Common myeloid progenitor, CD34-positive (primary cell): Measurements from ENCODE around the gene AHCYL2.
A peak's percentile ranks its signal among the peaks of the same experiment; 100 is the strongest.

ENCODE experiments used
- CTCF ChIA-PET: fragments of 350-600 bp; sonication (Branson Sonifier 250); formaldehyde crosslinking; loops from one replicate; lab custom pipeline; 2021; ENCODE audit warnings: antibody characterized with exemption; lab: Charles Lee
- POLR2A ChIA-PET: fragments of 350-600 bp; sonication (Branson Sonifier 250); formaldehyde crosslinking; loops from one replicate; lab custom pipeline; 2021; ENCODE audit warnings: antibody characterized with exemption; lab: Charles Lee
- DNase-seq, 3 donors: peaks; one replicate each; pipeline versions ENCODE4 v3.0.0 to v3.0.0-alpha.2; 2013
- H3K27ac ChIP-seq, 2 experiments: 1 replicate in 1 of 2; 2 replicates in 1 of 2; pipeline ENCODE4 v1.7.0; 2013; ENCODE audit warnings: inconsistent platforms in 2 of 2, low read length in 2 of 2, mild to moderate bottlenecking in 2 of 2, low read depth in 1 of 2, moderate library complexity in 1 of 2; ENCODE audit not compliant: severe bottlenecking in 2 of 2, insufficient read depth in 1 of 2, poor library complexity in 1 of 2
- H3K27me3 ChIP-seq, 5 experiments: replicated peaks in 2 of 5; 1 replicate in 3 of 5; 2 replicates in 2 of 5; pipeline versions ENCODE4 v1.6.1 to v1.7.0; 2013; ENCODE audit warnings: low read length in 4 of 5, mild to moderate bottlenecking in 2 of 5, moderate library complexity in 2 of 5, inconsistent platforms in 1 of 5; ENCODE audit not compliant: insufficient read depth in 5 of 5, control insufficient read depth in 4 of 5
- H3K36me3 ChIP-seq, 4 experiments: 1 replicate in 2 of 4; 2 replicates in 2 of 4; pipeline versions ENCODE4 v1.6.1 to v1.7.0; 2013; ENCODE audit warnings: low read length in 3 of 4, control low read depth in 1 of 4, mild to moderate bottlenecking in 1 of 4; ENCODE audit not compliant: control insufficient read depth in 4 of 4, insufficient read depth in 4 of 4
- H3K4me1 ChIP-seq, 4 experiments: 1 replicate in 3 of 4; 2 replicates in 1 of 4; pipeline versions ENCODE4 v1.6.1 to v1.7.1; 2013; ENCODE audit warnings: low read length in 3 of 4, mild to moderate bottlenecking in 3 of 4, control low read depth in 1 of 4, inconsistent platforms in 1 of 4, moderate library complexity in 1 of 4; ENCODE audit not compliant: control insufficient read depth in 4 of 4, insufficient read depth in 4 of 4; ENCODE audit errors: control extremely low read depth in 1 of 4
- H3K4me3 ChIP-seq, 7 experiments: 1 replicate in 4 of 7; 2 replicates in 3 of 7; pipeline versions ENCODE4 v1.5.1 to v1.7.0; 2013; ENCODE audit warnings: mild to moderate bottlenecking in 7 of 7, low read length in 6 of 7, moderate library complexity in 6 of 7, inconsistent platforms in 2 of 7, low read depth in 2 of 7, control low read depth in 1 of 7; ENCODE audit not compliant: insufficient read depth in 4 of 7, control insufficient read depth in 1 of 7; ENCODE audit errors: extremely low read depth in 1 of 7
- H3K9me3 ChIP-seq, 5 experiments: 1 replicate in 4 of 5; 2 replicates in 1 of 5; pipeline versions ENCODE4 v1.6.1 to v1.7.1; 2013; ENCODE audit warnings: low read length in 4 of 5, mild to moderate bottlenecking in 2 of 5, inconsistent platforms in 1 of 5, low read depth in 1 of 5, moderate library complexity in 1 of 5; ENCODE audit not compliant: control insufficient read depth in 4 of 5, insufficient read depth in 2 of 5; ENCODE audit errors: control extremely low read depth in 1 of 5
- WGBS: methylation state at CpG from one replicate; pipeline ENCODE4 v1.1.5; 2013; ENCODE audit not compliant: insufficient coverage; 5-methylcytosine and 5-hydroxymethylcytosine counted together

The AHCYL2 gene

GRCh38 chr7:129279757-129280156 lies 54.9 kb downstream of the AHCYL2 start:
- 88% methylated on average over 1 of the region's 3 CpGs for WGBS
- no peaks in the 10 kb centered on the region for H3K4me1 ChIP-seq
- ChIA-PET CTCF (interaction anchor here (0.6 to 1.0 kb wide), 2 partner anchors 9 to 701 kb away, joined by 3 read pairs; no protein-coding TSS in a partner anchor), POLR2A (no interaction called here)
- H3K27me3 ChIP-seq, result no peaks in the 10 kb centered on the region
- H3K36me3 ChIP-seq, result peaks cover 0 to 2% (median under 1%) of the 10 kb centered on the region in 4 experiments
- DNase-seq, result no peak
- H3K9me3 ChIP-seq, result peaks cover 0 to under 1% (median 0%) of the 10 kb centered on the region in 5 experiments
- H3K27ac ChIP-seq, result no peak overlapping the region
- no peak overlapping the region for H3K4me3 ChIP-seq

- Histone ChIP-seq H3K9me3 (no peaks in the 10 kb centered on the region), H3K4me1 (peaks cover 0 to 6% (median 0%) of the 10 kb centered on the region in 4 experiments), H3K36me3 (no peaks in the 10 kb centered on the region), H3K27ac (no peak overlapping the region), H3K4me3 (no peak overlapping the region), H3K27me3 (no peaks in the 10 kb centered on the region)
- ChIA-PET CTCF (interaction anchor here (1.4 kb wide), 1 partner anchor 9 kb away, joined by 3 read pairs; no protein-coding TSS in a partner anchor), POLR2A (no interaction called here)
- 100% methylated on average over 1 of the region's 1 CpG for WGBS
- no peak for DNase-seq
These were observed 56.3 kb downstream of the AHCYL2 start for GRCh38 chr7:129281163-129281562.

GRCh38 chr7:129282865-129283264 lies 58.0 kb downstream of the AHCYL2 start:
- H3K27me3 ChIP-seq, result no peaks in the 10 kb centered on the region
- no peak for DNase-seq
- H3K4me3 ChIP-seq, result no peak overlapping the region
- WGBS, result 98% methylated on average over 5 of the region's 5 CpGs
- no peak overlapping the region for H3K27ac ChIP-seq
- H3K4me1 ChIP-seq, result peaks cover 0 to 6% (median 0%) of the 10 kb centered on the region in 4 experiments
- no peaks in the 10 kb centered on the region for H3K9me3 ChIP-seq
- ChIA-PET CTCF (no interaction called here), POLR2A (no interaction called here)
- H3K36me3 ChIP-seq, result no peaks in the 10 kb centered on the region

GRCh38 chr7:129283936-129284335 lies 59.1 kb downstream of the AHCYL2 start:
- ChIA-PET CTCF (interaction anchor here (0.7 to 3.1 kb wide), 3 partner anchors 11 to 120 kb away, joined by 3 to 14 read pairs (median 3); no protein-coding TSS in a partner anchor), POLR2A (interaction anchor here (0.6 kb wide), 1 partner anchor 24 kb away, joined by 6 read pairs; no protein-coding TSS in a partner anchor)
- peak in 1 of 3 donors; percentile 8 for DNase-seq
- no peaks in the 10 kb centered on the region for H3K27me3 ChIP-seq
- WGBS, result 62% methylated on average over 3 of the region's 4 CpGs
- H3K4me1 ChIP-seq, result peaks cover 0 to 6% (median 0%) of the 10 kb centered on the region in 4 experiments
- no peak overlapping the region for H3K4me3 ChIP-seq
- no peak overlapping the region for H3K27ac ChIP-seq
- H3K9me3 ChIP-seq, result no peaks in the 10 kb centered on the region
- H3K36me3 ChIP-seq, result no peaks in the 10 kb centered on the region

GRCh38 chr7:129285111-129285510 lies 60.3 kb downstream of the AHCYL2 start:
- Histone ChIP-seq H3K36me3 (no peaks in the 10 kb centered on the region), H3K9me3 (no peaks in the 10 kb centered on the region), H3K4me3 (no peak overlapping the region), H3K4me1 (peaks cover 0 to 6% (median 0%) of the 10 kb centered on the region in 4 experiments), H3K27ac (no peak overlapping the region), H3K27me3 (no peaks in the 10 kb centered on the region)
- CTCF ChIA-PET, result interaction anchor here (0.8 to 3.1 kb wide), 6 partner anchors 12 to 121 kb away, joined by 3 to 14 read pairs (median 3); no protein-coding TSS in a partner anchor
- DNase-seq, result no peak
- WGBS, result no CpG with 5 or more reads among the region's 2 CpGs
- POLR2A ChIA-PET, result no interaction called here

GRCh38 chr7:129292861-129293260 lies 68.0 kb downstream of the AHCYL2 start:
- Histone ChIP-seq H3K27ac (no peak overlapping the region), H3K4me1 (no peaks in the 10 kb centered on the region), H3K36me3 (no peaks in the 10 kb centered on the region), H3K27me3 (no peaks in the 10 kb centered on the region), H3K9me3 (no peaks in the 10 kb centered on the region), H3K4me3 (no peak overlapping the region)
- DNase-seq, result no peak
- ChIA-PET CTCF (interaction anchor here (7.5 kb wide), 1 partner anchor 73 kb away, joined by 110 read pairs; no protein-coding TSS in a partner anchor), POLR2A (interaction anchor here (1.0 kb wide), 1 partner anchor 79 kb away, joined by 4 read pairs; no protein-coding TSS in a partner anchor)
- no CpG with 5 or more reads among the region's 3 CpGs for WGBS

GRCh38 chr7:129295015-129295423 lies 70.2 kb downstream of the AHCYL2 start:
- no peaks in the 10 kb centered on the region for H3K4me1 ChIP-seq
- H3K27ac ChIP-seq, result no peak overlapping the region
- H3K4me3 ChIP-seq, result no peak overlapping the region
- DNase-seq, result no peak
- no peaks in the 10 kb centered on the region for H3K9me3 ChIP-seq
- no peaks in the 10 kb centered on the region for H3K27me3 ChIP-seq
- ChIA-PET POLR2A (no interaction called here), CTCF (interaction anchor here (1.0 to 7.5 kb wide), 6 partner anchors 16 to 75 kb away, joined by 3 to 110 read pairs (median 4); partner anchors contain the start of gene AHCYL2)
- 100% methylated on average over 1 of the region's 2 CpGs for WGBS
- no peaks in the 10 kb centered on the region for H3K36me3 ChIP-seq
